Activated CD4-positive, CD25-positive, alpha-beta regulatory T cell treated with anti-CD3 and anti-CD28 coated beads, Interleukin-2, amount 50 U/mL, for 16 hours (primary cell): ENCODE results near the gene CYLC1.

Experiments used
- DNase-seq: peaks from one replicate; pipeline ENCODE4 v3.0.0-alpha.2; 2020; ENCODE audit warnings: low read depth, low spot score

CYLC1 gene

GRCh38 chrX:83860846-83861245, at the start of gene CYLC1:
TSS of gene CYLC1 (plus strand) at chrX:83861146. CDS start at chrX:83861183, 37 bp downstream.
- DNase-seq, result no peak

- no peak for DNase-seq
Measured at GRCh38 chrX:83819304-83819703, 41.6 kb upstream of the CYLC1 start.

GRCh38 chrX:83829874-83830273, 31.1 kb upstream of the CYLC1 start:
- no peak for DNase-seq

GRCh38 chrX:83845397-83845796, 15.5 kb upstream of the CYLC1 start:
- DNase-seq, result no peak

GRCh38 chrX:83847339-83847738, 13.6 kb upstream of the CYLC1 start:
- DNase-seq, result no peak

GRCh38 chrX:83888585-83888984, 27.6 kb downstream of the CYLC1 start:
- DNase-seq, result no peak

GRCh38 chrX:83892433-83892832, 31.5 kb downstream of the CYLC1 start:
- DNase-seq, result no peak

- no peak for DNase-seq
Measured at GRCh38 chrX:83906921-83907320, 46.0 kb downstream of the CYLC1 start.

- no peak for DNase-seq
Measured at GRCh38 chrX:83916525-83916924, 55.6 kb downstream of the CYLC1 start.

- no peak for DNase-seq
Measured at GRCh38 chrX:83934220-83934619, 73.3 kb downstream of the CYLC1 start.
